ENCODE data around the gene KCNJ9. TPM values are rescaled to one million over a fixed set of nuclear protein-coding genes. Genes with fewer than 3 reads are reported as not detected.

The KCNJ9 gene
- total and polyA plus RNA-seq, 12 donors: 0.01 to 0.09 (median 0.07) TPM; not detected in 8

DNA sequence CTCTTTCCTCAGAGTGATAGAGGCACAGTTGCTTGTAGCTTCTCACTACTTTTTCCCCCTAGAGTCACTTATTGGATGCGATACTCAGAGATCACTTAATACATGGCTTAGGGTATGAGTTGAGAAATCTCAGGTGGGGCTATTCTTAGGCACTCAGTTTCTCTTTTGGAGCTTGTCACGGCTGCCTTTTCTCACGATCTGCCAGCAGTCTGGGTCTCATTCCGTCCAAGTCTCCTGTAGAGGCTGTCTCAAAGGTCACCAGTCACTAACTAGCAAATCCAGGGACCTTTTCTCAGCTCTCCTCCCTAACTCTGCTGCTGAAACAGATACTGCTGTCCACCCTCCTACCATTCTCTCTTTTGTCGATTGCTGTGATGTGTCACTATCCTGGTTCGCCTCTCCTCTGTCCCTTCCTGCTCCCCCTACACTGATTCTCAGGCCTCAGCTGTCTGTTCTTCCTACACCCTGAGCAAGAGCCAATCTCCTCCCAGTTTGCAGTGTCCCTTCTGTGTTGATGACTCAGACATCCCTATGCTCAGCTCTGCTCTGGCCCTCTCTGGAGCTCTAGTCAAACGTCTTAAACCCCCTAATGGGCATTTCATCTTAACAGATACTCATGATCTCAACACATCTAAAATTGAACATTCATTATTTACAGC is 46.7 kb downstream of the KCNJ9 start:
- peaks cover 0 to 91% (median 4%) of the 10 kb centered on the region in 9 donors for H3K36me3 ChIP-seq
- DNase-seq (peak in 1 of 2 donors; percentile 33), ATAC-seq (peak in 6 of 8 donors; percentile 6 to 75 (median 50))
- H3K4me3 ChIP-seq: no peak overlapping the region
- no peaks in the 10 kb centered on the region for H3K9me3 ChIP-seq
- WGBS, 2 donors: 43 to 56% methylated on average over 7 of the region's 7 CpGs
- no peaks in the 10 kb centered on the region for H3K27me3 ChIP-seq
- intact Hi-C loops (cut with DNase I): no loop called here
- peaks cover 0 to 98% (median 58%) of the 10 kb centered on the region in 9 donors for H3K4me1 ChIP-seq
- peak overlapping the region; percentile 12 to 88 (median 70) for H3K27ac ChIP-seq
- TF ChIP-seq, protein P1, sequence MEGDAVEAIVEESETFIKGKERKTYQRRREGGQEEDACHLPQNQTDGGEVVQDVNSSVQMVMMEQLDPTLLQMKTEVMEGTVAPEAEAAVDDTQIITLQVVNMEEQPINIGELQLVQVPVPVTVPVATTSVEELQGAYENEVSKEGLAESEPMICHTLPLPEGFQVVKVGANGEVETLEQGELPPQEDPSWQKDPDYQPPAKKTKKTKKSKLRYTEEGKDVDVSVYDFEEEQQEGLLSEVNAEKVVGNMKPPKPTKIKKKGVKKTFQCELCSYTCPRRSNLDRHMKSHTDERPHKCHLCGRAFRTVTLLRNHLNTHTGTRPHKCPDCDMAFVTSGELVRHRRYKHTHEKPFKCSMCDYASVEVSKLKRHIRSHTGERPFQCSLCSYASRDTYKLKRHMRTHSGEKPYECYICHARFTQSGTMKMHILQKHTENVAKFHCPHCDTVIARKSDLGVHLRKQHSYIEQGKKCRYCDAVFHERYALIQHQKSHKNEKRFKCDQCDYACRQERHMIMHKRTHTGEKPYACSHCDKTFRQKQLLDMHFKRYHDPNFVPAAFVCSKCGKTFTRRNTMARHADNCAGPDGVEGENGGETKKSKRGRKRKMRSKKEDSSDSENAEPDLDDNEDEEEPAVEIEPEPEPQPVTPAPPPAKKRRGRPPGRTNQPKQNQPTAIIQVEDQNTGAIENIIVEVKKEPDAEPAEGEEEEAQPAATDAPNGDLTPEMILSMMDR (IDR thresholded peaks at IDR 0.05): no peak

GRCh38 chr1:160128636-160129035 is 47.3 kb downstream of the KCNJ9 start:
- H3K4me3 ChIP-seq: no peak overlapping the region

GRCh38 chr1:160129046-160129445 is 47.7 kb downstream of the KCNJ9 start:
- H3K36me3 ChIP-seq: peaks cover 0 to 88% (median 4%) of the 10 kb centered on the region in 9 donors
- H3K4me1 ChIP-seq: peaks cover 0 to 88% (median 48%) of the 10 kb centered on the region in 9 donors
- WGBS, 2 donors: 91 to 94% methylated on average over 5 of the region's 5 CpGs
- ATAC-seq (no peak), DNase-seq (no peak)
- H3K4me3 ChIP-seq: no peak overlapping the region
- no peaks in the 10 kb centered on the region for H3K27me3 ChIP-seq
- TF ChIP-seq, protein P1 (IDR thresholded peaks at IDR 0.05): no peak
- H3K9me3 ChIP-seq: no peaks in the 10 kb centered on the region
- intact Hi-C loops (cut with DNase I): no loop called here
- H3K27ac ChIP-seq: peak overlapping the region; percentile 13 to 88 (median 70)

More at GRCh38 chr1:160128636-160129035, 47.3 kb downstream of the KCNJ9 start:
- TF ChIP-seq, protein P1 (IDR thresholded peaks at IDR 0.05): no peak
- Histone ChIP-seq H3K36me3 (peaks cover 0 to 91% (median 4%) of the 10 kb centered on the region in 9 donors), H3K27me3 (no peaks in the 10 kb centered on the region), H3K9me3 (no peaks in the 10 kb centered on the region), H3K4me1 (peaks cover 0 to 92% (median 52%) of the 10 kb centered on the region in 9 donors), H3K27ac (peak overlapping the region; percentile 37 to 88 (median 70))
- ATAC-seq: no peak
- WGBS, 2 donors: 78 to 89% methylated on average over 18 of the region's 18 CpGs
- no peak for DNase-seq
- intact Hi-C loops (cut with DNase I): no loop called here

DNA sequence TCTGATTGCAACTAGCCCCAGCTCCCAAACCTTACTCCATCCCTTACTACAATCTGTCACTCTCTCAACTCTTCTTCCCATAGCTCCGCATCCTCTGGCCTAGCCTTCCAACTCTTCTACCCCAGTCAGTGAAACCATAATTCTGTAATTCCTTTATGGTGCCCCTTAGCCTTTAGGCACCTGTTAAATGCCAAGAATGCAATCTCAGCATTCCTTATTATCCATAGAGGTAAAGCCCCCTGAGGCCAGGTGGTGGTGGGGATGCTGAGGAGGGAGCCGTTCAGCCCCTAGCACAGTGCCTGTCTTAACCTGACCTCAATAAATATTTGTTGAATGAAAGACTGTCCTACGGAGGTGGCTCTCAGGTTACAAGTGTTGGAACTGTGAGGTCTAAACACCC is 48.2 kb downstream of the KCNJ9 start:
- peak overlapping the region in 9 of 10 donors; percentile 13 to 88 (median 70) for H3K27ac ChIP-seq
- 89 to 95% methylated on average over 3 of the region's 3 CpGs for WGBS, 2 donors
- H3K4me3 ChIP-seq: no peak overlapping the region
- TF ChIP-seq, protein P1 (IDR thresholded peaks at IDR 0.05): no peak
- intact Hi-C loops (cut with DNase I): no loop called here
- H3K9me3 ChIP-seq: no peaks in the 10 kb centered on the region
- ATAC-seq (no peak), DNase-seq (no peak)
- H3K36me3 ChIP-seq: peaks cover 0 to 87% (median 4%) of the 10 kb centered on the region in 9 donors
- no peaks in the 10 kb centered on the region for H3K27me3 ChIP-seq
- H3K4me1 ChIP-seq: peaks cover 0 to 83% (median 45%) of the 10 kb centered on the region in 9 donors

All from heart right ventricle (tissue), 16 donors.